ENCODE data around the gene DLGAP4. TPM values are rescaled to one million over a fixed set of nuclear protein-coding genes. Genes with fewer than 3 reads are reported as not detected.

Gene DLGAP4
- total and polyA plus RNA-seq, 2 of the 8 experiments (the other 6 are each of a cell fraction or from before 2014, with no cell fraction given): 41.2 to 57.2 TPM

GRCh38 chr20:36320898-36321695 is 15.0 kb downstream of the DLGAP4 start:
- peaks cover 0 to 4% (median 2%) of the 10 kb centered on the region in 4 experiments; a peak in 2 of 7 replicates for H3K4me1 ChIP-seq (replicated peaks in 1 of 4; ENCODE audit: control insufficient read depth in 3 of 4, insufficient read depth in 4 of 4, low read length in 3 of 4)
- H3K23me2 ChIP-seq (ENCODE audit: low read depth, low read length): no peaks in the 10 kb centered on the region
- H3K18ac ChIP-seq (ENCODE audit: extremely low read depth, low read length): no peak overlapping the region
- H3K27me3 ChIP-seq (replicated peaks in 1 of 4; ENCODE audit: control insufficient read depth in 3 of 4, extremely low read depth in 1 of 4, insufficient read depth in 3 of 4, low read length in 3 of 4): no peaks in the 10 kb centered on the region
- FAIRE-seq: no peak
- ChIA-PET CTCF (ENCODE audit: partially characterized antibody) (interaction anchor here (0.9 kb wide), 1 partner anchor 61 kb away, joined by 3 read pairs; no protein-coding TSS in a partner anchor), POLR2A (ENCODE audit: partially characterized antibody) (interaction anchor here (0.8 kb wide), 1 partner anchor 11 kb away, joined by 3 read pairs; no protein-coding TSS in a partner anchor)
- no peak overlapping the region for H4K91ac ChIP-seq (replicated peaks; ENCODE audit: insufficient read length, low read length)
- no peak overlapping the region for H2BK5ac ChIP-seq (ENCODE audit: low read depth, low read length)
- no peak overlapping the region for H2BK120ac ChIP-seq (replicated peaks; ENCODE audit: low read depth, low read length)
- H3K23ac ChIP-seq (ENCODE audit: insufficient read length): no peak overlapping the region
- no peaks in the 10 kb centered on the region; the same call in 1 of the 2 replicates for H3K79me1 ChIP-seq (ENCODE audit: low read depth, low read length)
- no peak overlapping the region for H3K4me2 ChIP-seq (ENCODE audit: insufficient read depth in 1 of 2, low read depth in 2 of 2, low read length in 2 of 2)
- H2BK15ac ChIP-seq (ENCODE audit: low read length): no peak overlapping the region
- H3K27ac ChIP-seq (ENCODE audit: low read depth, low read length): no peak overlapping the region
- no peaks in the 10 kb centered on the region for H3K36me3 ChIP-seq (ENCODE audit: control insufficient read depth in 2 of 4, insufficient read depth in 4 of 4, low read length in 3 of 4)
- 92% methylated on average over 24 of the region's 24 CpGs; no CpG with 5 or more reads in 1 of the 2 experiments for WGBS, 2 experiments (ENCODE audit: extremely low coverage in 1 of 2, insufficient coverage in 1 of 2, insufficient read length in 1 of 2, insufficient replicate concordance in 2 of 2, low coverage in 1 of 2, low lambda C conversion rate in 2 of 2, missing lambda C conversion rate in 1 of 2)
- no peaks in the 10 kb centered on the region for H3K9me3 ChIP-seq (ENCODE audit: insufficient read depth in 2 of 2, low read depth in 1 of 2, low read length in 1 of 2)
- peaks cover 0 to 1% of the 10 kb centered on the region in 2 experiments for H4K20me1 ChIP-seq (replicated peaks in 1 of 2; ENCODE audit: control insufficient read depth in 1 of 2, insufficient read depth in 2 of 2, low read length in 2 of 2)
- H2BK20ac ChIP-seq (ENCODE audit: low read length): 0 out of 2 replicates have a peak overlapping the region, but pooled peaks have one; percentile 55
- peak overlapping the region; percentile 33; the same call in 1 of the 2 replicates for H2AK5ac ChIP-seq (ENCODE audit: low read depth, low read length)
- no peak overlapping the region for H2AFZ ChIP-seq (ENCODE audit: low read length)
- no peak overlapping the region for H3K56ac ChIP-seq (replicated peaks; ENCODE audit: insufficient read length, low read depth, low read length)
- H3K79me2 ChIP-seq (ENCODE audit: control insufficient read depth in 1 of 2, insufficient read depth in 2 of 2, low read length in 2 of 2): no peaks in the 10 kb centered on the region
- no peak overlapping the region for H4K5ac ChIP-seq (ENCODE audit: insufficient read length, low read depth, low read length)
- DNase-seq (ENCODE audit: low read depth in 1 of 2, low spot score in 2 of 2): no peak
- no peak overlapping the region for H3K4ac ChIP-seq (replicated peaks; ENCODE audit: insufficient read length, low read depth, low read length)
- H3K4me3 ChIP-seq (ENCODE audit: extremely low read depth in 1 of 4, insufficient read depth in 2 of 4, low read depth in 3 of 4, low read length in 4 of 4): no peak overlapping the region
- no peak overlapping the region for H2BK12ac ChIP-seq (ENCODE audit: low read depth, low read length)
- no peak overlapping the region for H3K9ac ChIP-seq (replicated peaks in 1 of 4; ENCODE audit: extremely low read depth in 1 of 4, low read depth in 3 of 4, low read length in 3 of 4)
- H3K14ac ChIP-seq (ENCODE audit: insufficient read length): no peak overlapping the region
- peak overlapping the region; percentile 31; the same call in 1 of the 2 replicates for H4K8ac ChIP-seq (ENCODE audit: extremely low read depth, insufficient read depth, low read length)
- TF ChIP-seq, protein P1, sequence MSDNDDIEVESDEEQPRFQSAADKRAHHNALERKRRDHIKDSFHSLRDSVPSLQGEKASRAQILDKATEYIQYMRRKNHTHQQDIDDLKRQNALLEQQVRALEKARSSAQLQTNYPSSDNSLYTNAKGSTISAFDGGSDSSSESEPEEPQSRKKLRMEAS (IDR thresholded peaks at IDR 0.05): no peak
- TF ChIP-seq POU5F1 (IDR thresholded peaks at IDR 0.05; ENCODE audit: low read depth, low read length) (no peak), KDM1A (IDR thresholded peaks at IDR 0.05; ENCODE audit: borderline replicate concordance, low read length) (no peak), SIN3A (conservative IDR thresholded peaks at IDR 0.05 in 1 of 2, IDR thresholded peaks at IDR 0.05 in 1 of 2; ENCODE audit: low read depth in 1 of 2, low read length in 2 of 2) (no peak), PHF8 (conservative IDR thresholded peaks at IDR 0.05; ENCODE audit: low read depth, low read length) (no peak), NANOG (IDR thresholded peaks at IDR 0.05; ENCODE audit: insufficient read depth, low read depth, low read length, poor library complexity, severe bottlenecking) (no peak), SP4 (IDR thresholded peaks at IDR 0.05; ENCODE audit: low read length) (no peak), BCL11A (IDR thresholded peaks at IDR 0.05; ENCODE audit: low read depth in 2 of 2, low read length in 2 of 2) (no peak), GTF2F1 (IDR thresholded peaks at IDR 0.05; ENCODE audit: borderline replicate concordance, low read depth, low read length) (no peak), CREB1 (IDR thresholded peaks at IDR 0.05) (no peak)
- TF ChIP-seq, protein P2, sequence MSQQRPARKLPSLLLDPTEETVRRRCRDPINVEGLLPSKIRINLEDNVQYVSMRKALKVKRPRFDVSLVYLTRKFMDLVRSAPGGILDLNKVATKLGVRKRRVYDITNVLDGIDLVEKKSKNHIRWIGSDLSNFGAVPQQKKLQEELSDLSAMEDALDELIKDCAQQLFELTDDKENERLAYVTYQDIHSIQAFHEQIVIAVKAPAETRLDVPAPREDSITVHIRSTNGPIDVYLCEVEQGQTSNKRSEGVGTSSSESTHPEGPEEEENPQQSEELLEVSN (IDR thresholded peaks at IDR 0.05): no peak

All from H1 (cell line).